ENCODE results near the gene GEN1.

The GEN1 gene

GRCh38 chr2:17799301-17800120 is 45.6 kb downstream of the GEN1 start:
- H3K9ac ChIP-seq (ENCODE audit: low read length): no peak overlapping the region
- H3F3A ChIP-seq (ENCODE audit: insufficient read depth, low read length): no peaks in the 10 kb centered on the region
- TF ChIP-seq CTCF (IDR thresholded peaks at IDR 0.05; ENCODE audit: low read length) (no peak), EZH2 (IDR thresholded peaks at IDR 0.05; ENCODE audit: borderline replicate concordance, low read length) (no peak)
- no peaks in the 10 kb centered on the region for H3K9me3 ChIP-seq (ENCODE audit: low read length)
- H3K4me1 ChIP-seq (ENCODE audit: insufficient read depth, low read length, severe bottlenecking): no peaks in the 10 kb centered on the region
- no peak overlapping the region for H2AFZ ChIP-seq (ENCODE audit: low read length)
- no peaks in the 10 kb centered on the region for H3K36me3 ChIP-seq (ENCODE audit: insufficient read depth, low read length)
- H4K20me1 ChIP-seq (ENCODE audit: insufficient read depth, low read length): no peaks in the 10 kb centered on the region
- H3K4me3 ChIP-seq (ENCODE audit: low read depth, low read length, poor library complexity, severe bottlenecking): no peak overlapping the region
- no peak overlapping the region for H3K27ac ChIP-seq (ENCODE audit: low read depth, low read length, poor library complexity, severe bottlenecking)
- H3K4me2 ChIP-seq (ENCODE audit: low read length): no peak overlapping the region
- no peaks in the 10 kb centered on the region for H3K9me2 ChIP-seq (ENCODE audit: low read depth, low read length)
- no peaks in the 10 kb centered on the region for H3K79me2 ChIP-seq (ENCODE audit: insufficient read depth, low read length)
- 0 out of 2 replicates have a peak, but pooled peaks cover 3% of the 10 kb centered on the region for H3K27me3 ChIP-seq (ENCODE audit: insufficient read depth, low read length)

- no peak overlapping the region for H3K4me2 ChIP-seq (ENCODE audit: low read length)
- no peak overlapping the region for H3K9ac ChIP-seq (ENCODE audit: low read length)
- H3K9me3 ChIP-seq (ENCODE audit: low read length): no peaks in the 10 kb centered on the region
- H3K4me3 ChIP-seq (ENCODE audit: low read depth, low read length, poor library complexity, severe bottlenecking): no peak overlapping the region
- H3K4me1 ChIP-seq (ENCODE audit: insufficient read depth, low read length, severe bottlenecking): no peaks in the 10 kb centered on the region
- H3K27ac ChIP-seq (ENCODE audit: low read depth, low read length, poor library complexity, severe bottlenecking): no peak overlapping the region
- H3K79me2 ChIP-seq (ENCODE audit: insufficient read depth, low read length): no peaks in the 10 kb centered on the region
- 0 out of 2 replicates have a peak, but pooled peaks cover 3% of the 10 kb centered on the region for H3K27me3 ChIP-seq (ENCODE audit: insufficient read depth, low read length)
- H3K9me2 ChIP-seq (ENCODE audit: low read depth, low read length): no peaks in the 10 kb centered on the region
- H2AFZ ChIP-seq (ENCODE audit: low read length): no peak overlapping the region
- H3K36me3 ChIP-seq (ENCODE audit: insufficient read depth, low read length): no peaks in the 10 kb centered on the region
- TF ChIP-seq CTCF (IDR thresholded peaks at IDR 0.05; ENCODE audit: low read length) (no peak), EZH2 (IDR thresholded peaks at IDR 0.05; ENCODE audit: borderline replicate concordance, low read length) (no peak)
- H3F3A ChIP-seq (ENCODE audit: insufficient read depth, low read length): no peaks in the 10 kb centered on the region
- no peaks in the 10 kb centered on the region for H4K20me1 ChIP-seq (ENCODE audit: insufficient read depth, low read length)
Measured at GRCh38 chr2:17800219-17800618, 46.3 kb downstream of the GEN1 start.

GRCh38 chr2:17800693-17801458 is 46.9 kb downstream of the GEN1 start:
- H3K36me3 ChIP-seq (ENCODE audit: insufficient read depth, low read length): no peaks in the 10 kb centered on the region
- no peak overlapping the region for H3K27ac ChIP-seq (ENCODE audit: low read depth, low read length, poor library complexity, severe bottlenecking)
- H3K9me3 ChIP-seq (ENCODE audit: low read length): no peaks in the 10 kb centered on the region
- no peak overlapping the region for H3K4me3 ChIP-seq (ENCODE audit: low read depth, low read length, poor library complexity, severe bottlenecking)
- H3K9ac ChIP-seq (ENCODE audit: low read length): no peak overlapping the region
- H3F3A ChIP-seq (ENCODE audit: insufficient read depth, low read length): no peaks in the 10 kb centered on the region
- TF ChIP-seq EZH2 (IDR thresholded peaks at IDR 0.05; ENCODE audit: borderline replicate concordance, low read length) (no peak), CTCF (IDR thresholded peaks at IDR 0.05; ENCODE audit: low read length) (no peak)
- H2AFZ ChIP-seq (ENCODE audit: low read length): no peak overlapping the region
- H3K79me2 ChIP-seq (ENCODE audit: insufficient read depth, low read length): no peaks in the 10 kb centered on the region
- no peaks in the 10 kb centered on the region for H3K4me1 ChIP-seq (ENCODE audit: insufficient read depth, low read length, severe bottlenecking)
- H3K27me3 ChIP-seq (ENCODE audit: insufficient read depth, low read length): 0 out of 2 replicates have a peak, but pooled peaks cover 3% of the 10 kb centered on the region
- H3K4me2 ChIP-seq (ENCODE audit: low read length): no peak overlapping the region
- no peaks in the 10 kb centered on the region for H3K9me2 ChIP-seq (ENCODE audit: low read depth, low read length)
- no peaks in the 10 kb centered on the region for H4K20me1 ChIP-seq (ENCODE audit: insufficient read depth, low read length)

Measured in OCI-LY1 (cell line).